NOMO-1 treated with DMSO at 0.1 percent for 48 hours (cell line): ENCODE measurements around the gene ATP6V1F.
"Not testable (repeated sequence)": the region's sequence is repeated elsewhere in the genome, so short reads cannot be mapped to it uniquely, and the experiment has no call there.

Experiments
- DNase-seq: peaks from one replicate; lab custom pipeline; 2025; ENCODE audit not compliant: unreplicated experiment; lab: John Stamatoyannopoulos, UW

Gene ATP6V1F

DNA sequence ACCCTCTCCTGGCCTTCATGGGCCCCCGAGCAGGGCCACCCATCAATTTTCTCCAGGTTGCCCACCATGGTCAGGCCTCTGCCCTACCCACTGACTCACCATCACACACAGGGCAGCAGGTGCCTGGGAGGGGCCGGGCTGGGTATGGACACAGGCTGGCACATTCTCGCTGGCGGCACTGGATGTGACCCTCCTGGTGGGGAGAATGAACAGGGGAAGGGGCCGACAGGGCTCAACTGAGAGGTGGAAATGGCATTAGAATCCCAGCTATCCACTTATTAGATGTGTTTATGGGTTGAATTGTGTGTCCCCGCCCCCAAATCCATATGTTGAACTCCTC lies 31.4 kb downstream of the ATP6V1F start:
- DNase-seq = no peak

DNA sequence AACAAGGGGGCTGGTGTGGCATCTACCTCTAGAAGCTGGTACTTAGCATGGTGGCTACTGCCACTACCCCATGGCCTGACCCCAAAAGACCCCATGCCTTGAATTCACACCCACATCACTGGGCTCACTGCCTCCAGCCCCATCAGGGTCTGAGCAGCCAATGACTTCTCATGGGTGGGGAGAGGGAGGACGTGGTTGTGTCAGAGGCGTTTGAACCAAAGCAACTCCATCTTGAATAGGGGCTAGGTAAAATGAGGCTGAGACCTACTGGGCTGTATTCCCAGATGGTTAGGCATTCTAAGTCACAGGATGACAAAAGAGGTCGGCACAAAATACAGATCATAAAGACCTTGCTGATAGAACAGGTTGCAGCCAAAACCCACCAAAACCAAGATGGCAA lies 32.7 kb downstream of the ATP6V1F start:
- no peak for DNase-seq

DNA sequence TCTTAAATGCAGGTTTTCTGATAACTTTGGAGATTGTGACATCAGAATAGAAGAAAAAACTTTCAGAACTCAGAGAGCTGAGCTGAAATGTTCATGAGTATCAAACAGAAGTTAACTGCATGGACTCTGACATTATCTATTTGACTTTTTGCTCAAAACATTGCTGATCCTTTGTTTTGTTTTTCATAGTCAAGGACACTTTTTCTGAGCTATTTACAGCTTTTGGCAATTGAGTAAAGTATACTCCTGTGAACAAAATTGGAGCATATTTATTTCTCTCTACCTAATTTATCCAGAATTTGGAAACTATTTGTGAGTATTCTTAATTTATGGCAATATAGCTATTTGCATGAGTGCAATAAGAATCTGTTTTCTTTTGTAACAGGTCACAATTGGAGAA lies 36.7 kb downstream of the ATP6V1F start:
- no peak for DNase-seq

DNA sequence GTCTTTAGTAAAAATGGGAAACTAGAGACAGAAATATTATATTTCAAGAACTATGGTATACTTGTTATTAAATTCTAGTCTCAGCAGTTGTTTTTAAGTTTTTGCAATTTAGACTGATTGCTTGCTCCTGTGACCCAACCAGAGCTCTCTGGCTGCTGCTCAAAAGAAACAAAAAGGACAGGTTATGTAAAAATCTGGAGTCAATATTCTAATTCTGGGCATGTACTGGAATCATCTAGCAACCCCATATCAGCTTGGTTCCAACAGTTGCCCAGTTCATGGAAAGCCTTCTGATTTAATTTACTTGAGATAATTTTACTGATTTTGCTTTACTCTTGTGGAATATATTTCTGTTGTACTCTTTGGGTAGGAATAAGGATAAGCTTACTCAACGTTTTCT lies 37.6 kb downstream of the ATP6V1F start:
- no peak for DNase-seq

DNA sequence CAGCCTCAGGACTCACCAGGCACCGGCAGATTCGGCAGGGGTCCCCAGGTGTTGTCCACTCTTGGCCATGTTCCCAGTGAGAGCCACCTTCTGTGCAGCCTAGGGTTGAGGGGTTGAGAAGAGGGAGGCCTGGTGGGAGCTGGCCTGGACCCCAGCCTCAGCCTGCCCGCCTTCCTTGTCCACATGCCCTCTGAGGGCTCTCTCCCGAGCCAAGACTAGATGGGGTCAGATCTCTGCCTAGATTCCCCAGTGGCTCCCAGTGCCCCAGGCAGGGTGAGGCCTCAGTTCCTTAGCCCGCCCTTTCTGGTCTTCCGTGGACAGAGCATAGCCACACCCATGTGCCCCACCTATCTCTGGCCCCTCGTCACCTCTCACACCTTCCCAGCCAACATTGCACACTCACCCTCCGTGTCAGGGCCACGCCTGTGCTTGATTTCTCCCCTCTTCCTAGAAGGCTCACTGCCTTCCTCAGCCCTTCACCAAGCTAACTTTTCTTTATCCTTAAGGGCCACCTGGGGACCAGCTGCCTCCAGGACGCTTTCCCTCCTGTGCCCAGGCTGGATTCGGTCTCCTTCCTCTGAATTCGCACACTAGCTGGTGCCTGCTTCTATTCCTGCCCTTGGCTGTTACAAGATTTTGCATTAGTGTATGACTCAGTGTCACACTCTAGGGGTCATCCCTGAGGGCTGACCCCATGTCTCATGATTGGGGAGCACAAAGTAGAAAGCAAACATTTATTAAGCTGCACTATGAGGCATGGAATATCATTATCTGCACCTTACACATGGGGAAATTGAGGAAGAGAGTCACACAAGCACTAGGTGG lies 40.3 kb downstream of the ATP6V1F start:
- no peak for DNase-seq

DNA sequence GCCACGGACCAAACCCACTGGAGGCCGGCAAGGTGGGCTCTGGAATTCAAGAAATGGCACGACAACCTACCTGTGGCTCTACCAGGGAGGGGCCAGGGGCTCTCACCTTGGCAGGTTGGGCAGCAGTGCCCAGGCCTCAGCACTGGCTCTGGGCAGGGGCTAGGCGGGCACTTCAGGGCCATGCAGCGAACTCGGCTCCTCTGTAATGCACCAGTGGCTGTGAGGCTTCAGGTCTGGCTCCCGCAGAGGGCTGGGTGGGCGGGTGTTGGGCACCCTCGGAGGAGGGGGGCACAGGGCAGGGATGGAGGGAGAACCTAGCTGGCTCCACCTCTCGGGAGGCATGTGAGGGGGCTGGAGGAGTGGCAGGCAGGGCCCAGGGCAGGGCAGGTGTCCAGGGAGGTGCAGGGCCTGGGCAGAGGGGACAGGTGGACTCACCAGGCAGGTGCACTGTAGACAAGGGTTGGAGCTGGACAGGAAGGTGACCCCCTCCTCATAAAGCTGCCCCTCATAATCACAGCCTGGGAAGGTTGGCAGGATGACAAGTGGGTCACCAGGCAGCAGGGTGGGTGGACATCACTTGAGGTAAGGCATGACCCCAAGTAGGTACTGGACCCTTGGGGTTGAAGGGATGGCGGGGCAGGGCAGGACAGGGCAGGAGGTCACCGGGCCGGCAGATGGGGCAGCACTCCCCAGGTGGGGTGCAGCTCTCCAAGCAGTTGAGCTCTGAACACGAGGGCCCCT lies 41.1 kb downstream of the ATP6V1F start:
- DNase-seq = no peak

DNA sequence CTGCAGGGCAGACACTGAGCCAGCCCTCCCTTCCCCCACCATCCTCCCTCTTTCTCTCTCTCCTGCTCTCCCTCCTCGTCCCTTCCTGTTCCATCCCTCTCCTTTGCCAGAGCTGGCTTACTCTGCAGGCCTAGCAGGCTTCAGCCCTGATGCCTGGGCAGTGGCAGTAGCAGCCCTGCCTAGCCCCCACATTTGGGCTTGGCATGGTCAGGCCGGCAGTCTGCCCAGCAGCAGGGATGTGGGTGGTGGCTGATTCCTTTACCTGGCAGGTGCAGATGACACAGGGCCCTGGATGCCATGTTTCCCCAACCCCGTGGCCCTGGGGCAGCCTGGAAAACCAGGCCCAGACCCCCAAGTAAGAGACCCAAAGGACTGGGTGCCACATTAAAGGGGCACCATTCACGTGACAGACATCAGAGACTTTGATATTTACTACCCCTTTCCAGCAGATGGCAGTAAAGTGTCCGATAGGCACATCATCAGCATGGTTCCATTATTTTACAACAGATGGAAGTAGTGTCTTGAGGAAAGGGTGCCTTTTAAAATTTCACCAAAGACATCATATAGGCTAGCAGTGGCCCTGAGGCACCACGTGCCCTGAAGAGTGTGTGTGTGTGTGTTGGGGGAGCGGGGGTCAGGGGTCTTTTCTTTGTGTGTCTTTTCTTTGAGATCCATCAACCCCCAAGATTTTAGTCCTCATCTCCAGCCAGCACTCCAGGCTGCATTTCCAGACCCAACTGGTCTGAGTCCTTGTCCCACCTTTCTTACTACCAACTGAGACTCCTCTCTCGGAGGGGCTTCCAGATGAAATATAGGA lies 41.9 kb downstream of the ATP6V1F start:
- DNase-seq = peak; percentile 37

DNA sequence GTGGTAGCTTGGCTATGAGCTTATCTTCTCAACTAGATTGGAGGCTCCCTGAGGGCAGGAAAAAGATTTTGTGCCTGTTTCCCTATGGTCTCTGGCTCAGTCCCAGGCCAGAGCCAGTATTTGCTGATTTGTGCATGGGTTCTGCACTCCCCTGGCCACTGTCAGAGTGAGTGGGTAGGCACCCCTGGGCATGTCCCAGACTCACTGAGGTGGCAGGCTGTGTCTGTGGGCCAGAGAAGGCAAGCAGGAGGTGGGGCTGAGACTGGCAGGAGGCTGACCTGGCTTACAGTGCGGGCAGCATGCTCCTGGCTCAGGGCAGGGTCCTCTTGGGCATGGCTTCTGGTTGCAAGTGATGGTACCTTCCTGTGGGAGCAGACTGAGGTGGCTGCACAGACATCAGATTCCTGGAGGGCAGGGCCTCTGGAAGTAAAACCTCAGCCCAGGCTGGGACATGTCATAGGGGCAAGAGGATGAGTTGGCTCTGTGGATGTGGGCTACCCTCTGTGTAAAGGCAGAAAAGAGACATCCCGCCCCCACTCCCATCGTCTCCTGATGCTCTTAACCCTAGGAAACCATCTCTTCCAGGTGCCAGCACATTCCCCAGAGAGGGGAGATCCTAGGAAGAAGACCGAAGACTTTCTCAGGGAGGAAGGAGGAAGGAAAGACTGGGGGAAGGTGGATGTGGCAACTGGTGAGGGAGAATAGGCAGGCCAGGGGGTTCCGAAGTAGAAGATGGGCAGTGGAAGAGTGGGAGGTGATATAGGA lies 43.5 kb downstream of the ATP6V1F start:
- DNase-seq = no peak

DNA sequence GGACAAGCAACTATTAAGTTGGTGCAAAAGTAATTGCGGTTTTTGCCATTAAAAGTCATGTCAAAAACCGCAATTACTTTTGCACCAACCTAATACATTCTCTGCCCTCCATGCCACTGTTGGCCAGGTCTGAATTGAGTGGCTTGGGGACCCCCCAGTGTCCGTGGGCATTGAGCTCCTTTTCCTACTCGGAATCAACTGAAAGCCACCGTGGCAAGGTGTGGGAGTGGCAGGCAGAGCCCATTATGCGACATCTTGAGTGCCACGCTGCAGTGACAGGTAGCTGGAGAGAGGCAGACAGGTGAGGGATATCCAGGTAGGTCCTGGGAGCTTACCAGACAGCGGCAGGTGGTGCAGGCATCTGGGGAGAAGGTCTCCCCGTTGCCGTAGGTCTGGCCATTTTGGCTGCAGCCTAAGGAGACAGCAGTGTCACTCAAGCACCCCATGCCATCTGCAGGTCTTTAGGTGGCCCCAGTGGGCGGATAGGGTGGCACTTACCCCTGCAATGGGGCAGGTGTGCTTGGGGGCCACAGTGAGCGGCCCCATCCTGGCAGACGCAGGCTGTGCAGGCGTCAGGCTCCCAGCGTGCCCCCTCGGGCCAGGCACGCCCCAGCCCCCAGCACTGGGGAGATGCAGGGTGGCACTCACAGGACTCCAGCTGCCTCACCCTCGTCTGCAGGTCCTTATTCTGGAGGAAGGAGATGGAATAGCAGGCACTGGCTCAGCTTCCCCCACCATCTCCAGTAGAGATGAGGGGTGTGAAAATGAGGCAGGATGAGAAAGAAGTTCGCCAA lies 44.3 kb downstream of the ATP6V1F start:
- DNase-seq = no peak

DNA sequence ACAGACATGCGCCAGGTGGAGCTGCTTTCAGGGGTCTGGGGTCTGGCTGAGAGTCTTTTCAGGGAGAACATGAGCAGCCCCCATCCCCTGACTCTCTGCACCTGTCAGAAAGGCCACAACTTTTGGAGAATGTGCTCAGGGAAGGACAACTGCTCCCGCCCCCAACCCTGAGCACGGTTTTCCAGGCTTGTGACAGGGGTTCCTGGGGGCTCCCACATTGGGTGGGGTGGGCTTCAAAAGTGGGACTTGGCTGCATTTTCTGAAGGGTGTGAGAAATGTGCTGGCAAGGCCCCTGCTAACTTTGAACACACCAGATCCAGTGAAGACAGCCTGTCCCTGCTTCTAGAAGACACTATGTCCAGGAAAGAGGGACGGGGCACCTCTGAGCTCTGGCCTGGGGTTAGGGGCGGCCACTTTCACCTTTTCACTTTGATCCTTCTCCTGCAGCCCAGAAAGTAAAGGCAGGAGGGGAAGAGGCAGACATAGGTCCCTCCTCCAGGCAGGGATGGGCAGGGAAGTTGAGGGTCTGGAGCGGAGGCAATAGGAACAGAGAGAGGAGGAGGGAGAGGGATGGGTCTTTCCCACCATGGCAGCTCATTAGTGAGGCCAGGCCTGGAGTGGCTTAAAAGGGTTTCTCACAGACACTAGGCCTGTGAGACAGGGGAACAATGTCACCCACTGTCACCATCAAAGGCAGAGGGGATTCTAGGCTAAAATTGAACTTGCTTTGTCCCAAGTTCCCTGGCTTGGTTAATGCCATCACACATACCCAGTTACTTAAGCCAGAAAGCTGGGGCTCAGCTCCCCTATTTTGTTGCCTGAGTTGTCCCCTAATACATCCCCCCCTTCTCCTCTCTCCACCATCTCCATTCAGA lies 46.3 kb downstream of the ATP6V1F start:
- DNase-seq = no peak

DNA sequence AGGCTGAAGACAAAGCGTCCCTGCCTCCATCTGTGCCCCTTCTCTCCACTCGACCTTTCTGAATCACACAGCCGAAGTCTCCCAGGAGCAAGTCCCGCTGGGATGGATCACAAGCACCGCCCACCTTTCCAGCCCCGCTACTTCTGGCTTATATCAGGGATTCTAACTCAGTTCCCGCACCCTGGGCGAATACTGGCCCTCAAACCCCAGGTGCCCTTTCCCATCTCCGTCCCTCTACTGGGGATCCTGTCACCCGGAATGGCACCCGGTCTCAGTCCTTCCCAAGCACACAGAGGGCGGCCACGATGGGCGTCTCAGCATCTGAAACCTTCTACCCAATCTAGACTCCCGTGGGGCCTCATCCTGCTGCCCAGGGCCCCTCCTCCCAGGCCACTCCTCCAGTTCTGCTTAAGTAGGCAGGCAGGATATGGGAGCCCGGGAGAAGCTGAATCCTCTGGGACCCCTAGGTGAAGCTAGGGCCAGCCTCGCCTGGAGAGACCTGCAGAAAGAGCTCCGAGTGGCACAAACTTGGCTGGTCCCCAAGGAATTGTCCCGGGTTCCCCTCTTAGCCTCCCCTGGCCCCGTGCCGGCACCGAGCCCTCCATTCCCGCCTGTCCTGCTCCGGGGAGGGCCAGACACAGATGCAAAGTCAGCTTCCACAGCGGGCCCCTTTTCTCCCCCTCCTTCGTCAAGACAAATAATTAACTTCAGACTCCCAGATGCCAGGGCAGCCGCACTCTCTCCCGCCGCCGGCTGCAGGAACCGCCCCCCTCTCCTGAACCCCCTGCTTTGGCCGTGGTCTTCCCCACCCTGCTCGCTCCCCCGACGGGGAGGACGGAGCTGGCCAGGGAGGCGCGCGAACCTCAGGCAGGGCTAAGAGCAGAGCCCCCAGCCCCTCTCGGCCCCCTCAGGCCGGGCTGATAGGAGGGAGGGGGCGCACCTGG lies 47.2 kb downstream of the ATP6V1F start:
- no peak for DNase-seq

DNA sequence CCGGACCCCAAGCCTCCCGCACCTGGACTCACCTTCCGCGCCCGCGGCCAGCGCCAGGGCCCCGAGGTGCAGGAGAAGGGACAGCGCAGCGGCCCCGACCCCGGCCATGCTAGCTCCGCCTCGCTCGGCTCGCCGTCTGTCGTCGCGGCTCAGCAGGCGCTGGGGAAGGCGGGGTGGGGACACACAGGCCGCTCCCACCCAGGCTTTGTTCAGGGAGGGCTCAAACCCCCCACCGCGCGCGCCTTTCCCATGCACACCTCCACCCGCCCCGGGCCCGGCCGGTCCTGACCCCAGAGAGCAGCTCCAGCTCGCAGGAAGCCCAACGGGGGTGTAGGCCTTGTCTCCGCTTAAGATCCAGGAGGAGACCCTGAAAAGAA lies 47.9 kb downstream of the ATP6V1F start, which contains the start of gene KCP:
KCP (minus strand) TSS at position 141 of the 377 bp plus-strand sequence; CDS start at position 108, 33 bp downstream.
- DNase-seq = no peak

DNA sequence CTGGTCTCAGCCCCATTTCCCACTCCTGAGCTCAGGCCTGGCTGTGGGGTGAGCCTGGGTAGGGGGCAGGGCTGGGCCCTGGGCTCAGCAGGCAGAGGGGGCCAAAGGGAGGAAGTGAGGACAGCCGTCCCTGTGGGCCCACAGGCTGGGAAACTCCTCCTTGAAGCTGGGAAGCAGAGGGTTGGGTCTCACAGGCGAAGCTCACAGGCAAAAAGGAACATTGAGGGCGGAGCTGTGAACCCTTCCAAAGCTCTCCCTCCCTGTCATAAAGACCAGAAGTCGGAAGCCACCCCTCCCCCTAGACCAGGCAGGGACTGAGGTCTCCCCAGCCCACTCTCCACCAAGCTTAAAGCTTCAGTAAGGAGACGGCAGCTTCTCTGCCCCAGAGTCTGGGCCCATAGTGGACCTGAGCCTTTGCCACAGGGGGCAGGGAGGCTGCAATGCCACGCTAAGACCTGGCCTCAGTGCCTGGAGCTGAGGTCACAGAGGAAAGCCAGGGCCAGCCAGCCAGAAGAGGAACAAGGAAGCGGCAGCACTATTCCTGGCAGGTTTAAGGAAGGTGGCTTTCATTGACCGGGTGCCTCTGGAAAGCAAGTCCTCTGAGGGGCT lies 48.9 kb downstream of the ATP6V1F start:
- DNase-seq = no peak

DNA sequence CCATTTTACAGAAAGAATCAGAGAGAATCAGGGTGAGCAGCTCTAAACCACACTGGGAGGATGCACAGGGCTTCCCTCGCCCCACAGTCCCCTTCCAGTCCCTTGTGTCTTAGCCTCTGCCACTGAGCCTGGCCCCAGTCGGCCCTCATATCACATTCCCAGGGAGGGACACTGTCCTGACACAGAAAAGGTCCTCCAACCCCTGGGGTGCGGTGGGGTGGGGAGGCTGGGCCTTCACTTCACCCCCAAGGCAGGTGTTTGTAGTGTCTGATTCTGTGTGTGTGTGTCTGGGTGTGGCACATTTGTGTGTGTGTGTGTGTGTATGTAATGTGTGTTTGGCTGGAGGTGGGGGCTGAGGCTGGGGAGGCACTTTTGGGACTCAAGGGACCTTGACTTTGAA lies 49.6 kb downstream of the ATP6V1F start:
- DNase-seq = no peak

DNA sequence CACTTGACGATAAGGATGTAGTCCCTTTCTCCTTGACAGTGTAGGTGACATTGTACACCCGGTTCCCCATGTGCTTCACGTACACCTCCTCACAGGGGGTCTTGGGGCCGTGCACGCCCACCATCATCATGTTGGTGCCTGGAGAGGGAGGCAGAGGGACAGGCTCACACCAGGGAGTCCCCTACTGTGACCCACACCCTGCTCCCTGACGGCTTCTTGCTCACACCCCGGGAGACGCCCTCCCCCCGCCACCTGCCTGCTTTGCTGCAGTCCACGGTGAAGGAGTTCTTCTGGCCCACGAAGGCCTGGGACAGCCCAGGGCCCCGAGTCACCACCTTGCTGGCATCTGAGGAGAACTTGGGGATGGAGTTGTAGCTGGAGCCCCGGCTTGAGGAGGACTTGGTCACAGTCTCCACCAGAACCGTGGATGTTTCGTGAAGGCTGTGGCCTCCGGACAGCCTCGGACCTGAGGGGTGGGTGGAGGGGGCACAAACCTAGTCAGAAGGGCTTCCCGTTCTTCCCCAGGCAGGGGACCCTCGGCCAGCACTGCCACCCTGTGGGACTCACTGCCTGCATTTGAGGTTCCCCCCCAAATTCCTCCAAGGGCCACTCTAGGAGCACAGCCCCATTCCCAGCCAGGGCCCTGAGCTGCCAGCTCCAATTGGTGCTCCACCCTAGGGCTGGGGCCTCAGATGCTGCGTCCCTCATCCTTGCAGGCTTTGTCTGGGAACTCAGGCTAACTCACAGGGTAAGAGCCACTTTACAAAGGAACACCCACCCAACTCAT lies 50.2 kb downstream of the ATP6V1F start:
- not testable (repeated sequence) for DNase-seq

DNA sequence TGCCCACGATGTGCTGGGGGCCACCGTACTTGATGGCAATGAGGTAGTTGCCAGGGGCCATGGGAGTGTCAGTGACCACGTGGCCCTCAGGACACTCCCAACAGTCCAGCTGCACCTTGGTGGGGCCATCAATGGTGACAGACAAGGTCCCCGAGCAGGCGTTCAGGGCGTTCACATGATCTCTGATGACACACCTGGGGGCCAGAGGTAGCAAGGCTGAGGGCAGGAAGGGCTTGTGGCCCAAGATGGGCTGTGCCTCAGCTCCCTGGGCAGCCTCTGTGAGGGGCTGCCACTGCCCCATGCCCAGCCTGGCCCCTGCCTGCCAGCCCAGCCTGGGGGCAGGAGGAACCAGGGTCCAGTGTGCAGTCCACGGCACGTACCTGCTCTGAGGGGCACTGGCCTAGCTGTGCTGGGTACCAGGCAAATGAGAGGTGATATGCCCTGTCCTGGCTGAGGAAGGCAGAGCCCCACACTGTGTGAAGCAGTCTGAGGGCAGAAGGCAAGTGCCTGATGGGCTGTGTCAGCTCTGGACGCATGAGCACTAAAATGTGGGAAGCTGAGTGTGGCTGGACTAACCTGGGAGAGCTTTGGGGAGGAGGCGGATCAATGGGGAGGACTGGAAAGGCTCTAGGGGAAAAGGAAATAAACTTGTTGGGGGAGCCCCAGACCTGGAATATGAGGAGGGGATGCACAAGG lies 51.4 kb downstream of the ATP6V1F start:
- DNase-seq = no peak
